ENCODE results near the gene GRN.

The GRN gene

GRCh38 chr17:44344939-44345453 is at the start of gene GRN:
Gene GRN, plus strand, starts transcription at chr17:44345302. Its CDS starts 3,863 bp downstream, at chr17:44349165.
- peak; percentile 94 for DNase-seq (ENCODE audit: low spot score)

GRCh38 chr17:44297975-44298374 is 47.1 kb upstream of the GRN start:
- DNase-seq (ENCODE audit: low spot score): no peak

GRCh38 chr17:44304651-44305050 is 40.5 kb upstream of the GRN start:
- no peak for DNase-seq (ENCODE audit: low spot score)

GRCh38 chr17:44307387-44308186 is 37.5 kb upstream of the GRN start:
- no peak for DNase-seq (ENCODE audit: low spot score)

GRCh38 chr17:44308320-44308818 is 36.7 kb upstream of the GRN start, which contains the start of gene RUNDC3A:
Gene RUNDC3A, plus strand, starts transcription at chr17:44308601. Its CDS starts 232 bp downstream, at chr17:44308833.
- DNase-seq (ENCODE audit: low spot score): peak; percentile 74

- no peak for DNase-seq (ENCODE audit: low spot score)
These were observed 36.2 kb upstream of the GRN start for GRCh38 chr17:44308865-44309264.

- no peak for DNase-seq (ENCODE audit: low spot score)
These were observed 35.6 kb upstream of the GRN start for GRCh38 chr17:44309472-44309871.

GRCh38 chr17:44310188-44310587 is 34.9 kb upstream of the GRN start:
- DNase-seq (ENCODE audit: low spot score): no peak

- DNase-seq (ENCODE audit: low spot score): no peak
These were observed 34.3 kb upstream of the GRN start for GRCh38 chr17:44310609-44311376.

GRCh38 chr17:44311562-44312181 is 33.4 kb upstream of the GRN start:
- DNase-seq (ENCODE audit: low spot score): no peak

- DNase-seq (ENCODE audit: low spot score): no peak
These were observed 32.6 kb upstream of the GRN start for GRCh38 chr17:44312396-44313104.

GRCh38 chr17:44314031-44314430 is 31.1 kb upstream of the GRN start:
- DNase-seq (ENCODE audit: low spot score): no peak

- no peak for DNase-seq (ENCODE audit: low spot score)
These were observed 30.6 kb upstream of the GRN start for GRCh38 chr17:44314524-44314868.

GRCh38 chr17:44314869-44315661 is 30.0 kb upstream of the GRN start:
- DNase-seq (ENCODE audit: low spot score): no peak

- no peak for DNase-seq (ENCODE audit: low spot score)
These were observed 29.1 kb upstream of the GRN start for GRCh38 chr17:44315760-44316731.

- DNase-seq (ENCODE audit: low spot score): no peak
These were observed 27.6 kb upstream of the GRN start for GRCh38 chr17:44317545-44317944.

- no peak for DNase-seq (ENCODE audit: low spot score)
These were observed 26.8 kb upstream of the GRN start for GRCh38 chr17:44318077-44318892.

- DNase-seq (ENCODE audit: low spot score): no peak
These were observed 25.0 kb upstream of the GRN start for GRCh38 chr17:44320066-44320465.
